ENCODE results near the gene CSKMT.

- TF ChIP-seq CTCF (IDR thresholded peaks at IDR 0.05; ENCODE audit: low read length), result no peak
- no peak for TF ChIP-seq EZH2 (IDR thresholded peaks at IDR 0.05; ENCODE audit: borderline replicate concordance, low read length)
Observed at GRCh38 chr11:62648967-62649364, 16.1 kb upstream of the CSKMT start.

All from OCI-LY1 (cell line).